Measurements from ENCODE around the gene FPR2.
A peak's percentile ranks its signal among the peaks of the same experiment; 100 is the strongest.
"Not testable (repeated sequence)": the region's sequence is repeated elsewhere in the genome, so short reads cannot be mapped to it uniquely, and the experiment has no call there.

Gene FPR2

GRCh38 chr19:51740356-51740755 is 20.6 kb upstream of the FPR2 start:
- no peak for DNase-seq (ENCODE audit: low read depth)

- DNase-seq (ENCODE audit: low read depth), result peak; percentile 72
Observed at GRCh38 chr19:51742789-51743188, 18.2 kb upstream of the FPR2 start.

- peak; percentile 43 for DNase-seq (ENCODE audit: low read depth)
Observed at GRCh38 chr19:51743405-51743804, 17.6 kb upstream of the FPR2 start.

GRCh38 chr19:51746731-51747130 is 14.2 kb upstream of the FPR2 start:
- no peak for DNase-seq (ENCODE audit: low read depth)

- peak; percentile 26 for DNase-seq (ENCODE audit: low read depth)
Observed at GRCh38 chr19:51749979-51750378, 11.0 kb upstream of the FPR2 start.

GRCh38 chr19:51750400-51751094 is 10.4 kb upstream of the FPR2 start:
- peak; percentile 28 for DNase-seq (ENCODE audit: low read depth)

- DNase-seq (ENCODE audit: low read depth), result peak; percentile 63
Observed at GRCh38 chr19:51751655-51752054, 9.3 kb upstream of the FPR2 start, which contains the start of gene FPR1. Gene FPR1 (minus strand): TSS chr19:51751878. CDS start chr19:51746994, 4,884 bp downstream.

- DNase-seq (ENCODE audit: low read depth), result no peak
Observed at GRCh38 chr19:51754109-51754508, 6.9 kb upstream of the FPR2 start.

GRCh38 chr19:51754770-51755169 is 6.2 kb upstream of the FPR2 start:
- DNase-seq (ENCODE audit: low read depth), result no peak

GRCh38 chr19:51755571-51755970 is 5.4 kb upstream of the FPR2 start:
- DNase-seq (ENCODE audit: low read depth), result no peak

GRCh38 chr19:51761696-51762095 is 716 bp downstream of the FPR2 start:
- DNase-seq (ENCODE audit: low read depth), result no peak

GRCh38 chr19:51765086-51765485 is 4.1 kb downstream of the FPR2 start:
- DNase-seq (ENCODE audit: low read depth), result no peak

GRCh38 chr19:51766461-51766860 is 5.5 kb downstream of the FPR2 start:
- DNase-seq (ENCODE audit: low read depth), result no peak

- DNase-seq (ENCODE audit: low read depth), result peak; percentile 8
Observed at GRCh38 chr19:51771376-51772130, 10.6 kb downstream of the FPR2 start.

- DNase-seq (ENCODE audit: low read depth), result no peak
Observed at GRCh38 chr19:51772977-51773376, 12.0 kb downstream of the FPR2 start.

- DNase-seq (ENCODE audit: low read depth), result not testable (repeated sequence)
Observed at GRCh38 chr19:51776561-51776960, 15.6 kb downstream of the FPR2 start.

GRCh38 chr19:51777570-51778462 is 16.8 kb downstream of the FPR2 start:
- DNase-seq (ENCODE audit: low read depth), result peak; percentile 84

- DNase-seq (ENCODE audit: low read depth), result no peak
Observed at GRCh38 chr19:51779181-51779580, 18.2 kb downstream of the FPR2 start.

GRCh38 chr19:51779703-51780102 is 18.7 kb downstream of the FPR2 start:
- no peak for DNase-seq (ENCODE audit: low read depth)

- DNase-seq (ENCODE audit: low read depth), result no peak
Observed at GRCh38 chr19:51780270-51780669, 19.3 kb downstream of the FPR2 start.

- DNase-seq (ENCODE audit: low read depth), result no peak
Observed at GRCh38 chr19:51781999-51782398, 21.0 kb downstream of the FPR2 start.

- peak; percentile 31 for DNase-seq (ENCODE audit: low read depth)
Observed at GRCh38 chr19:51783372-51783771, 22.4 kb downstream of the FPR2 start.

Data from iris pigment epithelial cell (primary cell).